NCI-H748 (cell line): ENCODE measurements around the gene DNAH8.

Experiments used
- DNase-seq: peaks from one replicate; lab custom pipeline; 2025; ENCODE audit not compliant: unreplicated experiment; lab: John Stamatoyannopoulos, UW

DNAH8 gene

DNA sequence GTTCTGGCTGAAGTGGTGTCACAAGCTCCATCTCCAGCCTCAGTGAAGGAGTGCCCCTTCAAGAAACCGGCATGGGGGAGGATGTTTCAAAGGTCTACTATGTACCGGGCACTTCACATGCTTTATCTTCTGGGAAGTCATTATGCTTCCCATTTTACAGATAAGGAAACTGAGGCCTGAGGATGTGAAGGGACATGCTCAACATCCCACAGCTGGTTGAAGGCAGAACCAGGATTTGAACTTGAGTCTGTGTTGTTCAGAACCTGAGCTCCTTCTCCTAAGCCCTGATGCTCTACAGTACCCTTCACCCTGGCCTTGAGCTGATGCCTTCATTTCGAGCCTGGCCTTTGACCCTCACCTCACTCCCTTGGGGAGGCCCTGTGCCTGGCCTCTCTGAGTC is 346.5 kb downstream of the DNAH8 start:
- DNase-seq: no peak

DNA sequence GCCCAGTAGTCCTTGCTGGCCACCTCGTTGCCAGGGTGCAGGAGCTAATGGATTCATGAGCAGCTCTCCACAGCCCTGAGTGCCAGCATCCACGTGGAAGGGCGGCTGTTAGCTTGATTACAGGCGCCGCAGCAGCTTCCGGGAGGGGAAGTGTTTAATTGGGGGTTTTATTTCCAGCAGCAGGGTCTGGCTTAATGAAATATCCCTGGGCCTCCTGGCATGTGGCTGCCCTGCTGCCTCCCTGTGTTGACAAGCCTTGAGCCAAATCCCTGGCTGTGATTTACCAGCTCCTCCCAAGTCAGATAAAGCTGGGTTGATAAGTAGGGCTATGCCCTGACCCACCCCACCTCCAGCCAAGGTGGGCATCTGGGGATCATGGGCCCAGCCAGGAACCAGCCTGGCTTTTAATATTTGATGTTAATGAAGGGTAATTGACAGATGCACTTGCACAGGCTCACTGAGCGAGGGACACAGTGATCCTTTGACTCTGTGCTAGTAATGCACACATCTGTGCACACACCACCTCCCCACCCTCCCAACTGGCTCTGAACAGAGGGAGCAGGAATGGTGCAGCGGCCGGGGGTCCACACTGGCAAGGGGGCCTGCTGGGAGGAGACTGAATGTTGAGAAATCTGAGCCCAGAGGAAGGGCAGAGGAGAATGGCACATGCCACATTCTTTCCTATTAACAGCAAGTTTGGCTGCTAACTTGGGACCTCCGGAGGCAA is 347.1 kb downstream of the DNAH8 start:
- peak; percentile 87 for DNase-seq

GRCh38 chr6:39063526-39063925 is 348.4 kb downstream of the DNAH8 start:
- DNase-seq: no peak

DNA sequence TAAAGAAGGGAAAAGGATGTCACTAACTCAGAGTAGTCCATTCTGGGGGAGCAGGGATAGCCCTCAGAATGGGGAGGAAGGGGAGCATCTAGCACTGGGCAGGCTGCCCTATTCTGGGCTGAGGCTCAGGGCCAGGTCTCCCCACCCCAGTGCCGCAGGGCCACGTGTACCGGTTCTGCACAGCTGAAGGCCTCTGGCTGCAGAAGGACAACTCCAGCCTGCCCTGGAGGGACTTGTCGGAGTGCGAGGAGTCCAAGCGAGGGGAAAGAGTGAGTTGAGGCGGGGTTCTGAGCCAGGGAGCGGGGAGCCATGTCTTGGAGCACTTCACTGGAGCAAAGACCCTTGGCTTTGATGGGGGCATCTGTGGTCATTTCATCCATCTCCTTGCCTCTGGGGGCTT is 350.4 kb downstream of the DNAH8 start:
- DNase-seq: no peak

GRCh38 chr6:39068391-39068790 is 353.3 kb downstream of the DNAH8 start:
- DNase-seq: no peak

DNA sequence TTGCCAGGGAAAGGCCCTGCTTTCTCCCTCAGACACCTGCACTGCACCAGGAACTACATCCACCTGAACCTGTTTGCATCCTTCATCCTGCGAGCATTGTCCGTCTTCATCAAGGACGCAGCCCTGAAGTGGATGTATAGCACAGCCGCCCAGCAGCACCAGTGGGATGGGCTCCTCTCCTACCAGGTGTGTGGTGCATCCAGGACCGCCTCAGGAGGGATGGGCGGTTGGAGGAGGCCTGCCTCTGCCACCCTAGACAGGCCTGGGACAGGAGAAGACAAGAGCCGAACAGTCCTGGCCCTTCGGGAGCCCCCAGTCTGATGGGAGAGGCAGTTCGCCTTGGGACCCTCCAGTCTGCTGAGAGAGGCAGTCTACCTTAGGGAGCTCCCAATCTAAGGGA is 357.7 kb downstream of the DNAH8 start:
- DNase-seq: no peak

DNA sequence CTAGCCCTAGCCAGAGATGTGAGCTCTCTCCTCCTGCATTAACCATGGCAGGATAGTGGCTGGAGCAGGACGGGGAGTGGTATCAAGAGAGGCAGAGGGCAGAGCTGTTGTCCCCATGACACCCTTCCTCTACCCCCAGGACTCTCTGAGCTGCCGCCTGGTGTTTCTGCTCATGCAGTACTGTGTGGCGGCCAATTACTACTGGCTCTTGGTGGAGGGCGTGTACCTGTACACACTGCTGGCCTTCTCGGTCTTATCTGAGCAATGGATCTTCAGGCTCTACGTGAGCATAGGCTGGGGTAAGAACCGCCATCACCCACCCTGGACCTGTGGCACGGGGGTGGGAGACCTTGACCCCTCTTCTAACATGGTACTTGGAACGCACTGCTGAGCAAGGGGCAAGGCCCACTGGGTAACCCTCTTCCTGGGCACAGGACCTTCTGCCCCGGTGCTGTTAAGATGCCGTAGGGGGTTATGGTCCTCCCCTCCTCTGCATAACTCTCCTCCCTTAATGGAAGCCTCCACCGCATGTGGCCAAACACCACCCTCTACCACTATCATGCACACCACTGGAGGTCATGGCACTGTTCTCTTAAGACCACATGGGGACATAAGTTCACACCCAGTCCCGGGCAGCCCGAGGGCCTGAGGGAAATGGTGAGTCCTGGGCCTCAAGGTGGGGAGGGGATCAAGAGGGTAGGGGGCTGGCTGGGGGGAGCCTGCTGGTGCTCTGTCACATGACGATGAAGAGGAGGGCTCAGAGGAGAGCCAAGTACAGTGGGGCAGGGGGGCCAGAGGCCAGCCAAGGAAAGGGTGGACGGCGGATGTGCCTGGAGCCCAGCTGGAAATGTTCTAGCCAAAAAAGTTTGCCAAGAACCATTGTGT is 358.6 kb downstream of the DNAH8 start:
- DNase-seq: no peak

GRCh38 chr6:39074486-39074885 is 359.4 kb downstream of the DNAH8 start:
- no peak for DNase-seq

DNA sequence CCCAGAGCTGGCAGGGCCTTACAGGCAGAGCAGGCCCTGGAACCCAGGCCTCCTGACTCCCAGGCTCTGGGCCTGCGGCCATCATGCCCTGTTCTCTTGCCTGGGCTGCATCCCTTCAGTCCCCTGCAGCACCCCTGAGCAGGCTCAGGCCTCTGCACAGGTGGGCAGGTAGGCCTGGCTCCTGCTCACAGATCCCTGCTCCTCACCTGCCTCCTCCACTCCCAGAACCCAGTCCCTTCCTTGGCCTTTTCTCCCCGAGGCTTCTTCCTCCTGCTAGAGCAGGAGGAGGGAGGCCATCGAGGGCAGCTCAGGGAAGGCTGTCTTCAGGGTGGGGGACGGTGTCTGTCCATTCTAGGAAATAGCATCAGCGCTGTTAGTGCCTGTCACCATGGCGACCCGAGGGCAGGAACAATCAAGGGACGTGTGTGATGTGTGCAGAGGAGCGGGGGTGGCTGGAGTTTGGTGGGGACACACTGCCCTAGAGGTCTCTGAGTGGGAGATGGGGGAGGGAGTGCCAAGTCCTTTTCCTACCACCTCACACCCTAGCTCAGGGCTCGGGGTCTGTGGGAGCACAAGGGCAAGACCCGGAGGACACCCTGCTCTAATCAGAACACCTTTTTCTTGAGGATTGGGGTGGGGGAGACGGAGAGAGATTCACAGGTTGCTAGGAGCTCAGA is 360.0 kb downstream of the DNAH8 start:
- peak; percentile 8 for DNase-seq

GRCh38 chr6:39075807-39076622 is 360.9 kb downstream of the DNAH8 start:
- no peak for DNase-seq

DNA sequence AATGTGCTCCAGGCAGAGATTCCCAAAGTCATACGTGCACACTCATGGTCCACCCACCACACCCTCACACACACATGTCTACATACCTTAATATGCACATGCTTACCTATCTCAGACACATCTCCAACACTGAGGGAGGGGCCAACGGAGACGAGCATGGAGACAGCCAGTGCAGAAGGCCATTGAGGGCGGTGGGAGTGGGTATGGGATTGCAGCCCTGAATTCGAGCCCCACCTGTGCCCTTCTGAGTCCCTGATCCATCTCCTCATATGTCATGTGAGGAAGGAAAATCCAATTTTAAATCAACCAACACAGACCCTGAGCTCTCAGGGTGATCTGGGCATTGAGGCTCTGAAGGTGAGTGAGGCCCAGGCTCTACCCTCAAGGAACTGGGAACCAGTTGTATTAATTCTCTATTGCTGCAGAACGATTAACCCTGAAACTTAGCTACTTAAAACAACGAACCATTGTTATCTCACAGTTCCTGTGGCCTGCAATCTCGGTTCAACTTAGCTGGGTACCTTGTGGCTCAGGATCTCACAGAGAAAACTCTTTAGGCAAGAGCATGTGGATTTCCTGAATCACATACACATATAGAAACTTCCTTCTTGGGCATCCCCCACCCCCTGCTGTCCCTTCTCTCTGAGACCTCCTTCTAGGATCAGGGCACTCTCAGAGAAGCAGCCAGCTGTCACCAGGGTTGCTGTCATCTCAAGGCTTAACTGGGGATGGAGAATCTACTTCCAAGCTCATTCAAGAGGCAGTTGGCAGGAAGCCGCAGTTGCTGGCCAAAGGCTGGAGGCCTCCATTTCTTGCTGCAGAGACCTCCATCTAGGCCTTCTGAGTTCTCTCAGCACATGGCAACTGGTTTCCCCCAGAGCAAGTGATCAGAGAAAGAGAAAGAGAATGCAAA is 361.8 kb downstream of the DNAH8 start:
- DNase-seq: no peak

- no peak for DNase-seq
Measured at GRCh38 chr6:39077882-39078594, 362.9 kb downstream of the DNAH8 start.

GRCh38 chr6:39078695-39079094 is 363.6 kb downstream of the DNAH8 start:
- DNase-seq: no peak

- no peak for DNase-seq
Measured at GRCh38 chr6:39079197-39080125, 364.4 kb downstream of the DNAH8 start.
